Mesenchymal stem cell (in vitro differentiated cells and primary cell): ENCODE data around the gene RTF2.
"Not testable (repeated sequence)": the region's sequence is repeated elsewhere in the genome, so short reads cannot be mapped to it uniquely, and the experiment has no call there.

Experiments
- DNase-seq: peaks from one replicate; pipeline ENCODE4 v3.0.0-alpha.2; 2013
- H2AFZ ChIP-seq: one replicate; pipeline ENCODE4 v1.6.1; 2013; ENCODE audit warnings: low read depth, mild to moderate bottlenecking, control low read depth, inconsistent platforms, low read length, moderate library complexity
- H2AK5ac ChIP-seq: 2 replicates; pipeline ENCODE4 v1.6.1; 2013; ENCODE audit warnings: low read length, moderate library complexity, mild to moderate bottlenecking, inconsistent platforms; ENCODE audit not compliant: severe bottlenecking
- H2BK120ac ChIP-seq: one replicate; pipeline ENCODE4 v1.6.1; 2013; ENCODE audit warnings: low read depth, mild to moderate bottlenecking, inconsistent platforms, low read length, moderate library complexity
- H2BK12ac ChIP-seq, 2 experiments: one replicate each; pipeline ENCODE4 v1.6.1; 2013; ENCODE audit warnings: inconsistent platforms in 2 of 2, low read length in 2 of 2, mild to moderate bottlenecking in 2 of 2, moderate library complexity in 2 of 2, control low read depth in 1 of 2
- H2BK15ac ChIP-seq: one replicate; pipeline ENCODE4 v1.6.1; 2013; ENCODE audit warnings: mild to moderate bottlenecking, low read depth, inconsistent platforms; ENCODE audit not compliant: poor library complexity, severe bottlenecking
- H2BK5ac ChIP-seq: 2 replicates; pipeline ENCODE4 v1.6.1; 2013; ENCODE audit warnings: low read depth, mild to moderate bottlenecking, low read length, control low read depth, inconsistent platforms; ENCODE audit not compliant: poor library complexity, severe bottlenecking
- H3K14ac ChIP-seq, 2 experiments: one replicate each; pipeline ENCODE4 v1.6.1; 2013; ENCODE audit warnings: inconsistent platforms in 2 of 2, low read length in 2 of 2, control low read depth in 1 of 2, mild to moderate bottlenecking in 1 of 2, moderate library complexity in 1 of 2
- H3K18ac ChIP-seq, 2 experiments: one replicate each; pipeline ENCODE4 v1.6.1; 2013; ENCODE audit warnings: inconsistent platforms in 2 of 2, low read length in 2 of 2, control low read depth in 1 of 2, low read depth in 1 of 2, mild to moderate bottlenecking in 1 of 2
- H3K23ac ChIP-seq, 2 experiments: one replicate each; pipeline ENCODE4 v1.6.1; 2013; ENCODE audit warnings: inconsistent platforms in 2 of 2, low read length in 2 of 2, mild to moderate bottlenecking in 2 of 2, moderate library complexity in 2 of 2, control low read depth in 1 of 2
- H3K27ac ChIP-seq: 2 replicates; pipeline ENCODE4 v1.5.1; 2013; ENCODE audit warnings: mild to moderate bottlenecking, moderate library complexity, low read length, control low read depth, inconsistent platforms; ENCODE audit not compliant: poor library complexity, severe bottlenecking
- H3K27me3 ChIP-seq, 2 experiments: 2 replicates each; pipeline versions ENCODE4 v1.6.1 to v1.7.0; 2013; ENCODE audit warnings: low read length in 2 of 2, mild to moderate bottlenecking in 2 of 2, moderate library complexity in 2 of 2, control low read depth in 1 of 2, inconsistent platforms in 1 of 2; ENCODE audit not compliant: control insufficient read depth in 1 of 2, insufficient read depth in 1 of 2
- H3K36me3 ChIP-seq, 2 experiments: 2 replicates each; pipeline versions ENCODE4 v1.6.1 to v1.7.0; 2013; ENCODE audit warnings: low read length in 2 of 2, control low read depth in 1 of 2, inconsistent platforms in 1 of 2, low read depth in 1 of 2, mild to moderate bottlenecking in 1 of 2; ENCODE audit not compliant: insufficient read depth in 2 of 2, control insufficient read depth in 1 of 2
- H3K4ac ChIP-seq, 2 experiments: one replicate each; pipeline ENCODE4 v1.6.1; 2013; ENCODE audit warnings: inconsistent platforms in 2 of 2, low read length in 2 of 2, mild to moderate bottlenecking in 2 of 2, moderate library complexity in 2 of 2, control low read depth in 1 of 2, low read depth in 1 of 2
- H3K4me1 ChIP-seq: 2 replicates; pipeline ENCODE4 v1.6.1; 2013; ENCODE audit warnings: low read depth, low read length, control low read depth; ENCODE audit not compliant: control insufficient read depth, insufficient read depth
- H3K4me2 ChIP-seq: 2 replicates; pipeline ENCODE4 v1.6.1; 2013; ENCODE audit warnings: low read length, mild to moderate bottlenecking, inconsistent platforms; ENCODE audit not compliant: poor library complexity, severe bottlenecking
- H3K4me3 ChIP-seq, 2 experiments: 2 replicates each; pipeline versions ENCODE4 v1.5.1 to v1.7.0; 2013; ENCODE audit warnings: low read length in 2 of 2, mild to moderate bottlenecking in 2 of 2, control low read depth in 1 of 2, low read depth in 1 of 2; ENCODE audit not compliant: insufficient read depth in 1 of 2
- H3K79me1 ChIP-seq: replicated peaks from 2 replicates; pipeline ENCODE4 v1.6.1; 2013; ENCODE audit warnings: mild to moderate bottlenecking, control low read depth, low read length, inconsistent platforms; ENCODE audit not compliant: poor library complexity, severe bottlenecking
- H3K9ac ChIP-seq: 2 replicates; pipeline ENCODE4 v1.7.0; 2013; ENCODE audit warnings: mild to moderate bottlenecking, low read length, moderate library complexity
- H3K9me3 ChIP-seq: 2 replicates; pipeline ENCODE4 v1.7.0; 2013; ENCODE audit warnings: mild to moderate bottlenecking, low read length; ENCODE audit not compliant: control insufficient read depth
- H4K8ac ChIP-seq: one replicate; pipeline ENCODE4 v1.6.1; 2013; ENCODE audit warnings: inconsistent platforms, mild to moderate bottlenecking, low read length, moderate library complexity
- H4K91ac ChIP-seq: one replicate; pipeline ENCODE4 v1.6.1; 2013; ENCODE audit warnings: mild to moderate bottlenecking, low read length, inconsistent platforms
- WGBS: methylation state at CpG from one replicate; pipeline ENCODE4 v1.1.7; 2013; ENCODE audit warnings: mixed read lengths; 5-methylcytosine and 5-hydroxymethylcytosine counted together

Gene RTF2

DNA sequence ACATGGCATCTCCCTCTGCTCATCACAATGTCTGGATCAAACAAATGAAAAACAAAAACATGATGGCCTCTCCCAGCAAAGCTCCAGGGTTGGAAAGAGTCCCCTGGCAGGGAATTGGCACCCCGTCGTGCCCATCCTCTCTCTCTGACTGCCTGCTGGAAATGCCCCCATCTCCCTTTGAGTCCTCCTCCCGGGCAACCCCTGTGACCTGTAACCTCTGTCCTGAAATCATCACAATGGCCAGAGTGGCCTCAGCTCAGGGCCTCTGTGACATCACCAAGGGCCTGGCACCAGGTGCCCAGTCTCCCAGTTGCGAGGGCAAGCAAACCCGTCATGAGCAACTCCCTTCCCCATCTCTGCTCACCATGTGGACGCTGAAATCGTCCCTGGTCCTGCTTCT is 56.0 kb downstream of the RTF2 start, which contains the start of gene FAM209A:
TSS of gene FAM209A (plus strand) at position 301 of the 400 bp plus-strand sequence. CDS start at position 366, 65 bp downstream.
- H2BK15ac ChIP-seq, H3K18ac ChIP-seq, H2BK12ac ChIP-seq, H3K27ac ChIP-seq, H3K4me1 ChIP-seq, H2BK120ac ChIP-seq, H3K79me1 ChIP-seq, H2BK5ac ChIP-seq, H3K23ac ChIP-seq, H2AK5ac ChIP-seq, DNase-seq, H3K4me3 ChIP-seq, H4K91ac ChIP-seq, H4K8ac ChIP-seq, H2AFZ ChIP-seq, H3K14ac ChIP-seq, H3K27me3 ChIP-seq, H3K4ac ChIP-seq, H3K9ac ChIP-seq, H3K4me2 ChIP-seq: not testable (repeated sequence)
- over 99% methylated on average over 6 of the region's 7 CpGs for WGBS
- H3K36me3 ChIP-seq = peaks cover 10 to 15% of the 10 kb centered on the region in 2 experiments
- peaks cover 13% of the 10 kb centered on the region for H3K9me3 ChIP-seq

DNA sequence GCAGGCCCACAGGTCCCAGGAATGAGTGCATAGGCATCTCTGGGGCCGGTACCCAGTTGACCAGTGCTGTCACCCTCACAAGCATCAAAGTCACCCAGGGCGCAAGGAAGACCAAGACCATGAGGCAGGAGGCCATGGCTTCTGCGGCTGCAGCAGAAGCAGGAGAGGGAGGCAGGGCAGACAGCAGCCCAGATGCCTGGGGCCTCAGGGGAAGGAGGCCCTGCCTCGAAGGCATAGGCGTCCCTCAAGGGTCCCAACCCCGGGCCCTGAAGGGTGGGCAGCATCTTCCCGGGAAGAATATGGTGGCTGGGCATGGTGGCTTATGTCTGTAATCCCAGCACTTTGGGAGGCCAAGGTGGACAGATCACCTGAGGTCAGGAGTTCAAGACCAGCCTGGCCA is 59.1 kb downstream of the RTF2 start:
- no peaks in the 10 kb centered on the region for H3K9me3 ChIP-seq
- no peak overlapping the region for H3K4me2 ChIP-seq
- no peak overlapping the region for H3K4me3 ChIP-seq
- no peak for DNase-seq
- no peak overlapping the region for H3K4ac ChIP-seq
- no peaks in the 10 kb centered on the region for H3K36me3 ChIP-seq
- no peak overlapping the region for H2BK5ac ChIP-seq
- H2BK15ac ChIP-seq = no peak overlapping the region
- no peak overlapping the region for H2AK5ac ChIP-seq
- no peaks in the 10 kb centered on the region for H3K27me3 ChIP-seq
- H2AFZ ChIP-seq = no peak overlapping the region
- no peak overlapping the region for H4K91ac ChIP-seq
- H3K9ac ChIP-seq = no peak overlapping the region
- H3K27ac ChIP-seq = no peak overlapping the region
- H2BK12ac ChIP-seq = no peak overlapping the region
- 97% methylated on average over 7 of the region's 7 CpGs for WGBS
- no peak overlapping the region for H2BK120ac ChIP-seq
- no peak overlapping the region for H3K14ac ChIP-seq
- no peak overlapping the region for H4K8ac ChIP-seq
- no peak overlapping the region for H3K23ac ChIP-seq
- no peak overlapping the region for H3K18ac ChIP-seq
- no peaks in the 10 kb centered on the region for H3K79me1 ChIP-seq
- no peaks in the 10 kb centered on the region for H3K4me1 ChIP-seq

DNA sequence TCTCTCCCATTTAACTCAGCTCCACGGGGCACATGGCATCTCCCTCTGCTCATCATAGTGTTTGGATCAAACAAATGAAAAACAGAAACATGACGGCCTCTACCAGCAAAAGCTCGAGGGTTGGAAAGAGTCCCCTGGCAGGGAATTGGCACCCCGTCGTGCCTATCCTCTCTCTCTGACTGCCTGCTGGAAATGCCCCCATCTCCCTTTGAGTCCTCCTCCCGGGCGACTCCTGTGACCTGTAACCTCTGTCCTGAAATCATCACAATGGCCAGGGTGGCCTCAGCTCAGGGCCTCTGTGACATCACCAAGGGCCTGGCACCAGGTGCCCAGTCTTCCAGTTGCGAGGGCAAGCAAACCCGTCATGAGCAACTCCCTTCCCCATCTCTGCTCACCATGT is 64.5 kb downstream of the RTF2 start, which contains the start of gene FAM209B:
TSS of gene FAM209B (plus strand) at position 301 of the 400 bp plus-strand sequence. CDS start at position 397, 96 bp downstream.
- not testable (repeated sequence) for H3K27ac ChIP-seq, H2BK120ac ChIP-seq, H3K9ac ChIP-seq, H3K27me3 ChIP-seq, H3K18ac ChIP-seq, H2BK15ac ChIP-seq, H3K9me3 ChIP-seq, H3K36me3 ChIP-seq, DNase-seq, H3K4me1 ChIP-seq, H3K4me2 ChIP-seq, H2BK5ac ChIP-seq, H2AFZ ChIP-seq, H2BK12ac ChIP-seq, H2AK5ac ChIP-seq, H3K79me1 ChIP-seq, H3K4ac ChIP-seq, H4K8ac ChIP-seq, H3K14ac ChIP-seq, H3K4me3 ChIP-seq, H4K91ac ChIP-seq, H3K23ac ChIP-seq
- 87% methylated on average over 9 of the region's 9 CpGs for WGBS

DNA sequence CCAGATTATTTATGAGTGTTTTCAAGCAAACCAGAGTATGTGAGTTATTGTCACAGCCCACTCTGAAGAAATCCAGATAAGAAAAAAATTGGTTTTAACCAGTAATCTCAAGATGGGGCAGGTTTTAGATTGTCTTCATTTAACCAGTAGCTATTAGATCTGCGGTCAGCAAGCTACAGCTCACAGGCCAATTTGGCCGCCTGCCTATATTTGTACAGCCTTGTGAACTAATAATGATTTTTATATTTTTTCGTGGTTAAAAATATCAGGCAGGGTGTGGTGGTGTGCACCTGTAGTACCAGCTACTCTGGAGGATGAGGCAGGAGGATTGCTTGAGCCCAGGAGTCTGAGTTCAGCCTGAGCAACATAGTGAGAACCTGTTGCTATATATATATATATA is 69.6 kb downstream of the RTF2 start:
- DNase-seq = no peak
- WGBS = 87% methylated on average over 3 of the region's 3 CpGs
- no peaks in the 10 kb centered on the region for H3K9me3 ChIP-seq
- no peak overlapping the region for H3K27ac ChIP-seq
- no peak overlapping the region for H2BK12ac ChIP-seq
- no peak overlapping the region for H2BK120ac ChIP-seq
- no peak overlapping the region for H2BK5ac ChIP-seq
- no peak overlapping the region for H2BK15ac ChIP-seq
- H3K18ac ChIP-seq = no peak overlapping the region
- H3K14ac ChIP-seq = no peak overlapping the region
- no peak overlapping the region for H3K9ac ChIP-seq
- H3K4me1 ChIP-seq = peaks cover 4% of the 10 kb centered on the region
- no peak overlapping the region for H3K4me2 ChIP-seq
- no peak overlapping the region for H4K91ac ChIP-seq
- no peak overlapping the region for H2AFZ ChIP-seq
- no peak overlapping the region for H2AK5ac ChIP-seq
- H3K23ac ChIP-seq = no peak overlapping the region
- no peaks in the 10 kb centered on the region for H3K27me3 ChIP-seq
- no peaks in the 10 kb centered on the region for H3K79me1 ChIP-seq
- H3K4me3 ChIP-seq = no peak overlapping the region
- no peaks in the 10 kb centered on the region for H3K36me3 ChIP-seq
- H4K8ac ChIP-seq = no peak overlapping the region
- no peak overlapping the region for H3K4ac ChIP-seq
